ENCODE data around the gene C10orf95. TPM values are rescaled to one million over a fixed set of nuclear protein-coding genes. Genes with fewer than 3 reads are reported as not detected.
"Not testable (repeated sequence)": the region's sequence is repeated elsewhere in the genome, so short reads cannot be mapped to it uniquely, and the experiment has no call there.

The C10orf95 gene
- total RNA-seq, 2 donors from 2014 or later: not detected

GRCh38 chr10:102468683-102469082, 17.3 kb upstream of the C10orf95 start:
- DNase-seq: no peak
- ATAC-seq: peak; percentile 29 to 52
- intact Hi-C loops (cut with DNase I): no loop called here

DNA sequence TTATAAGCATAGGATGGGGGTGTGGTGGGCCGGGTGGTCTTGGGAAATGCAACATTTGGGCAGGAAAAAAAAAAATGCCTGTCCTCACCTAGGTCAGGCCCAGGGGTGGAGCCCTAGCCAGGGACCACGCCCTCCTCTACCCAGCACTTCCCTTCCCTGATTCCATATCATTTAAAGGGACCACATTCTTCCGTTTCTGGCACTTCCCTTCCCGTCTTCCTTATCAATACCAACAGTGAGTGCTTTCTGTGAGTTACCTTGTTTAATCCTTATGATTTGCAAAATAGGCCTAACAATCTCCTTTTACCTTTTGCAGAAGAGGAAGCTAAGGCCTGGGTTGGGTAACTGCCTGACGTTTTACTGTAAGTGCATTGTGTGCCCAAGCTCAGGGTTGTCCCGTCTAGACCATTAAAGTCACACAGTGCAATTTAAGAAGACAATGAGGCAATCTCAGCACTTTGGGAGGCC, 16.7 kb upstream of the C10orf95 start:
- intact Hi-C loops (cut with DNase I): no loop called here
- no peak for ATAC-seq
- no peak for DNase-seq

DNA sequence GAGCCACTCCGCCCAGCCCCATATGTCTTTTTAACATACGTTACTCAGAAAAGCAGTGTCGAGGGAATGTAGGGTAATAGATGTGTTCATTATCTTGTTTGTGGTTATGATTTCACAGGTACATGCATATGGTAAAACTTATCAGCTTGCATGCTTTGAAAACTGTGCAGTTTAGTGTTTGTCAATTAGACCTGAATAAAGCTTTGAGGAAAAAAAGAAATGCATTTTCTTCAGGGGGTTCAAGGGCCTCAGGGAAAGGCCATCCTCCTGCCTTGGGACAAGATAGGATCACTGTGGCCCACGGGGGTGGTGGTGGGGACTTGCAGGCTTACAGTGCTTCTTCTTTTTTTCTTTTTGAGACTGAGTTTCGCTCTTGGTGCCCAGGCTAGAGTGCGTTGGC, 16.0 kb upstream of the C10orf95 start:
- ATAC-seq (no peak), DNase-seq (no peak)
- intact Hi-C loops (cut with DNase I): no loop called here

DNA sequence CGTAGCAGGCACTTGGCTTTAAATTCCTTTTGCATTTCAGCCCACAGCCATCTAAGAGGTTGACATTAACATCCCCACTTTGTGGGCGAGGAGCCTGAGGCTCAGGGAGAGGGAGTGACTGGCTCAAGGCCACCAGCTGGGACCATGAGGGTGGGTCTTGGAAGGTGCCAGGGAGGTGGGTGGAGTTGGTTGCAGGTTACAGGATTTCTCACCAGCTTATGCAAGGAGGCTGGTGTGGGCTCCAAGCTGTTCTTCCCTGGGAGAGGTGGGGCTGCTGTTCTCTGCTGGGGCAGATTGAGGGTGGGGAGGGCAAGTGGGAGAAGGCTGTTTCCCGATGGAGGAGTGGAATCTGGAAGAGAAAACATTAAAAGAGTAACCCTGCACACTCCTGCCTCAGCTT, 14.1 kb upstream of the C10orf95 start:
- ATAC-seq (no peak), DNase-seq (no peak)
- intact Hi-C loops (cut with DNase I): no loop called here

GRCh38 chr10:102463983-102464382, 12.6 kb upstream of the C10orf95 start:
- ATAC-seq (no peak), DNase-seq (no peak)
- intact Hi-C loops (cut with DNase I): no loop called here

DNA sequence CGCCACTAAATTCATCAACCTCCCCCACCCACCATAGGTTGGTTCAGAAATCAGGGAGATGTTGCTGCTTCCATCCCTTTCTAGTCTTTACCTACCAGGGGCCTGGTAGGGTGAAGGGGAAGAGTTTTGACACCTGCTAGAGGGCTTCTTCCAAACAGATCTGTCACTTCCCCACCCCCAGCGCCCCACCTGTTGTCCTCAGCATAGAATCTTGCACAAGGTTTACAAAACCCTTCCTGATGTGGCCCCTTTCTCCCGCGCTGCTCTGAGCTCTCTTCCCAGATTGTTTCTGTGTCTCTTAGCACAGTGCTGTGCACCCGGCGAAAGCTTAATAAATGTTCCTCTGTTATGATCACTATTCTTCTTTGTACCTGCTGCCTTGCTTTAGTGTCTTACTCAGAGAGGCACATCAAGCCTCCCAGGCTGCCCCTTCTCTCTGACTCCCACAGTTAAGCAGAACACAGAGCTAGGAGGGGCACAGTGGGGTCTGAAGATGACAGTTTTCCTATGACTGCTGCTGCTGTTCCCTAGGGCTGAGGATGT, 11.2 kb upstream of the C10orf95 start:
- no peak for ATAC-seq
- DNase-seq: no peak
- intact Hi-C loops (cut with DNase I): no loop called here

DNA sequence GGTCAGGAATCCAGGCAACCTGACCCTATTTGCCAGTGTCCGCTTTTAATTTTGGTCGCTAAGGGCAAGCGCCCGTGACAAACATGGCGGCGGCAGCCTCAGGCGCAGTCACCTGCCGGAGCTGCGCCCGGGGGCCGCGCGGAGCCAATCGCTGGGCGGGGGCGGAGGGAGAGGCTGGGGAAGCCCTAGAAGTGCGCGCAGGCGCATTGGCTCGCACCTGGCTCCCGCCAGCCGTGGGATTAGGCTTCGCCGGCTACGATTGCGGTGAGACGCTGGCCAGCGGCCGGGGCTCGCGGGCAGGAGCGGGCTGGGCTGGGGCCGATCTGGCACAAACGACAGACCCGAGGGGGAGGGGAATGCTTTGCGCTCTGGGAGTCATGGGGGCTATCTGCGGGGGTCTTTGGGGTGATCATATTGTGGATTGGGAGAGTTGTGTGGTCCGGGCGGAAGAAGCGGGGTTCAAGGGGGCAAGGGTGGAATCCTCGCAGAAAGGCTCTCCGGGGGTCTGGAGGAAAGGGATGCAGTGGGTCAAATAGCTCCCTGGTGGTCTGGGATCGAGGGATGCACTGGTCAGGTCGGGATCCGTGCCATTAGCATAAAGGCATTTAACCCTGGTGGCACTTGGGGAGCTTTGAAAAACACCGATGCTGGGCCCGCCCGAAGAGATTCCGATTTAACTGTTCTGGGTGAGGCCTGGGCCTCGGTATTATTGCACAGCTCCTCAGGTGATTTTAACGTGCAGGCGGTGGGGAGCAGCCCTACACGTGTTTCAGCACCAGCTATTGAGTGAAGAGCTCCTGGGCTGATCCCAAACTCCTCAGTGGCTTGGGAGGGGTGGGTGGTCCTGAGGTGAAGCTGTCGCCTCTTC, 10.1 kb upstream of the C10orf95 start:
- DNase-seq (peak; percentile 94), ATAC-seq (peak; percentile 97 to 98)
- intact Hi-C loops (cut with DNase I): no loop called here

- peak; percentile 4 to 13 for ATAC-seq
- intact Hi-C loops (cut with DNase I): no loop called here
- no peak for DNase-seq
These were observed 9.5 kb upstream of the C10orf95 start for GRCh38 chr10:102460836-102461186.

DNA sequence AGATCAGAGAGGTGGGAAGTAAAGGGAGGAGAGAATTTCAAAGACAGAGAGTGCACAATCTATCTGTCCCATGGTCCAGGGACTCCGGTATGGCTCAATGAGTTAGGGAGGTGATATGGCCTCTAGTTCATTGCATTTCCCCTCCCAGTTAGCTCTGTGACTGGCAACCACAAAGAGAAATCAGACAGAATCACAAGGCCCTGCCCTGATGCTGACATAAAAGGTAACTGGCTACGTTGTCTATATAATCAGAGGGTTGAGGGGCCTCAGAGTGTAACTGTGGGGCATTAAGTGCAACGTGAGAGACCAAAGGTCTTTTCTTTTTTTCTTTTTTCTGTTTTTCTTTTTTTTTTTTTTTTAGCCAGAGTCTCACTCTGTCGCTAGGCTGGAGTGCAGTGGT, 7.3 kb upstream of the C10orf95 start:
- DNase-seq (no peak), ATAC-seq (no peak)
- intact Hi-C loops (cut with DNase I): no loop called here

GRCh38 chr10:102457591-102458150, 6.3 kb upstream of the C10orf95 start:
- no peak for ATAC-seq

DNA sequence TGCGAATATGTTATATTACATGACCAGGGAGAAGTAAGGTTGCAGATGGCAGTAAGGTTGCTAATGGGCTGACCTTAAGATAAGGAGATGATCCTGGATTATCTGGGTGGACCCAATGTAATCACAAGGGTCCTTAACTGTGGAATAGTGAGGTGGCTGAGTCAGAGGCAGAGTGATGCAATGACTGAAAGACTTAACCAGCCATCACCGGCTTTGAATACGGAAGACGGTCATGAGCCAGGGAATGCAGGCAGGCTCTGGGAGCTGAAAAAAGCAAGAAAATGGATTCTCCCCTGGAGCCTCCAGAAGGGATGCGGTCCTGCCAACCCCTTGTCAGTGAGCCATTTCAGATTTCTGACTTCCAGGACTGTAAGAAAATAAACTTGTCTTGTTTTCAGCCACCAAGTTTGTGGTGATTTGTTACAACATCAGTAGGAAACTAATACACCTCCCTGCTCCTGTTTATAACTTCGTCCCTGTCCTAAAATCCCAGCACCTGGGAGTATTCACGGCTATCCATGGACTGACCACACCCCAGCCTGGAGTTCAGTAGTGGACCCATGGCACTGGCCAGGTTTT, 4.6 kb upstream of the C10orf95 start:
- intact Hi-C loops (cut with DNase I): no loop called here
- ATAC-seq (peak in 1 of 2 donors; percentile 36), DNase-seq (no peak)

More at GRCh38 chr10:102457591-102458150, 6.3 kb upstream of the C10orf95 start:
- DNase-seq: no peak
- intact Hi-C loops (cut with DNase I): no loop called here

GRCh38 chr10:102454662-102455487, 3.5 kb upstream of the C10orf95 start:
- ATAC-seq; DNase-seq; intact Hi-C loops (cut with DNase I): not testable (repeated sequence)

DNA sequence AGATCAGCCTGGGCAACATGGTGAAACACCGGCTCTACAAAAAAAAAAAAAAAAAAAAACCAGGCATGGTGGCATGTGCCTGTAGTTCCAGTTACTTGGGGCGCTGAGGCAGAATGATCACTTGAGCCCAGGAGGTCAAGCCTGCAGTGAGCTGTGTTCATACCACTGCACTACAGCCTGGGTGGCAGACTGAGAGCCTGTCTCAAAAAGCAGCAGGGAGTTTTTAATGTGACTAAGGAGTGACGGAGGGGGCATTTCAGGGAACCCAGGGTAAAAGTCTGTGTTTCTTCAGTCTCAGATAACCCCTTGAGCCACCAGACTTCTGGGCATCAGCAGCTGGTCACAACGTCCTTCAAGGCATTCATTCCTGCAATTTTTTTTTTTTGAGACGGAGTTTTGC, 2.2 kb upstream of the C10orf95 start:
- ATAC-seq: no peak
- no peak for DNase-seq
- intact Hi-C loops (cut with DNase I): no loop called here

GRCh38 chr10:102452672-102453340, 1.5 kb upstream of the C10orf95 start:
- DNase-seq: peak; percentile 55
- ATAC-seq: peak in 1 of 2 donors; percentile 26
- intact Hi-C loops (cut with DNase I): no loop called here

GRCh38 chr10:102450374-102451104, 804 bp downstream of the C10orf95 start:
- peak; percentile 90 to 96 for ATAC-seq
- intact Hi-C loops (cut with DNase I): no loop called here
- peak; percentile 89 for DNase-seq

- intact Hi-C loops (cut with DNase I): no loop called here
- DNase-seq: no peak
These were observed 1.3 kb downstream of the C10orf95 start for GRCh38 chr10:102450124-102450373.

GRCh38 chr10:102449321-102450123, 1.8 kb downstream of the C10orf95 start:
- intact Hi-C loops (cut with DNase I): no loop called here
- ATAC-seq (peak; percentile 72 to 75), DNase-seq (peak; percentile 79)

More at GRCh38 chr10:102450124-102450373, 1.3 kb downstream of the C10orf95 start:
- ATAC-seq: no peak
